ENCODE results near the gene ZNF236. TPM values are rescaled to one million over a fixed set of nuclear protein-coding genes. Genes with fewer than 3 reads are reported as not detected.

Gene ZNF236
- total RNA-seq, 4 donors from 2014 or later = 13.4 to 38.0 (median 15.1) TPM

DNA sequence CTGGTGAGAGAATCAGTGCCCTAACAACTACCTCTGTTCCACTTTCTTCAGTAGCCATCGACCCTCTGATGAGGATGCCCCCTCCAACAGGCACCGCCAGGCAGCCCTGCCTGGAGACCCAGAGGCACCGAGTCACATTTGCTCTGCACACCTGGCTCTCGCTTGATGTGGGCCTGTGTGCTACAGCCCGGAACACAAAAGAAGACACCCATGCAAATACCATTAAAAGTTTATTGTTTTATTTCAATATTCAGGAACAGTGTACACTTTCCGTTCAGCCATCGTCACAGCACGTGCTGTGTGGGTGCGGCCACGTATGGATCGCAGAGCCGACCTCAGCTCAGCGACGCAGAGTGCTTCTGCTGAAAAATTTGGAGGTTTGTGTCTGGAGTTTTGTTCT lies 156.3 kb downstream of the ZNF236 start:
- 96% methylated on average over 14 of the region's 14 CpGs for WGBS
- Histone ChIP-seq H3K27me3 (no peaks in the 10 kb centered on the region), H3K36me3 (no peaks in the 10 kb centered on the region), H3K4me1 (peaks cover 7% of the 10 kb centered on the region), H3K4me3 (no peak overlapping the region), H3K27ac (no peak overlapping the region), H3K9me3 (no peaks in the 10 kb centered on the region)
- TF ChIP-seq POLR2A (IDR thresholded peaks at IDR 0.05) = no peak
- TF ChIP-seq CTCF (IDR thresholded peaks at IDR 0.05) = no peak
- no peak for TF ChIP-seq POLR2AphosphoS5 (IDR thresholded peaks at IDR 0.05)
- no peak for TF ChIP-seq EP300 (IDR thresholded peaks at IDR 0.05)
- no peak for DNase-seq (ENCODE audit: low spot score in 2 of 2)

GRCh38 chr18:76979111-76979751 lies 156.9 kb downstream of the ZNF236 start:
- DNase-seq (ENCODE audit: low spot score in 2 of 2) = no peak
- Histone ChIP-seq H3K4me3 (no peak overlapping the region), H3K9me3 (no peaks in the 10 kb centered on the region), H3K27me3 (no peaks in the 10 kb centered on the region), H3K27ac (no peak overlapping the region), H3K36me3 (no peaks in the 10 kb centered on the region), H3K4me1 (peaks cover 7% of the 10 kb centered on the region)
- TF ChIP-seq POLR2A (IDR thresholded peaks at IDR 0.05) (no peak), POLR2AphosphoS5 (IDR thresholded peaks at IDR 0.05) (no peak), EP300 (IDR thresholded peaks at IDR 0.05) (no peak)
- WGBS = 95% methylated on average over 31 of the region's 31 CpGs

GRCh38 chr18:76979906-76980305 lies 157.5 kb downstream of the ZNF236 start:
- no peak overlapping the region for H3K27ac ChIP-seq
- H3K4me3 ChIP-seq = no peak overlapping the region
- no peak for TF ChIP-seq POLR2AphosphoS5 (IDR thresholded peaks at IDR 0.05)
- no peak for TF ChIP-seq POLR2A (IDR thresholded peaks at IDR 0.05)
- no peak for TF ChIP-seq EP300 (IDR thresholded peaks at IDR 0.05)
- no peak for TF ChIP-seq CTCF (IDR thresholded peaks at IDR 0.05)
- 93% methylated on average over 17 of the region's 17 CpGs for WGBS
- no peaks in the 10 kb centered on the region for H3K9me3 ChIP-seq
- no peaks in the 10 kb centered on the region for H3K27me3 ChIP-seq
- H3K36me3 ChIP-seq = no peaks in the 10 kb centered on the region
- no peak for DNase-seq (ENCODE audit: low spot score in 2 of 2)
- H3K4me1 ChIP-seq = peaks cover 7% of the 10 kb centered on the region

DNA sequence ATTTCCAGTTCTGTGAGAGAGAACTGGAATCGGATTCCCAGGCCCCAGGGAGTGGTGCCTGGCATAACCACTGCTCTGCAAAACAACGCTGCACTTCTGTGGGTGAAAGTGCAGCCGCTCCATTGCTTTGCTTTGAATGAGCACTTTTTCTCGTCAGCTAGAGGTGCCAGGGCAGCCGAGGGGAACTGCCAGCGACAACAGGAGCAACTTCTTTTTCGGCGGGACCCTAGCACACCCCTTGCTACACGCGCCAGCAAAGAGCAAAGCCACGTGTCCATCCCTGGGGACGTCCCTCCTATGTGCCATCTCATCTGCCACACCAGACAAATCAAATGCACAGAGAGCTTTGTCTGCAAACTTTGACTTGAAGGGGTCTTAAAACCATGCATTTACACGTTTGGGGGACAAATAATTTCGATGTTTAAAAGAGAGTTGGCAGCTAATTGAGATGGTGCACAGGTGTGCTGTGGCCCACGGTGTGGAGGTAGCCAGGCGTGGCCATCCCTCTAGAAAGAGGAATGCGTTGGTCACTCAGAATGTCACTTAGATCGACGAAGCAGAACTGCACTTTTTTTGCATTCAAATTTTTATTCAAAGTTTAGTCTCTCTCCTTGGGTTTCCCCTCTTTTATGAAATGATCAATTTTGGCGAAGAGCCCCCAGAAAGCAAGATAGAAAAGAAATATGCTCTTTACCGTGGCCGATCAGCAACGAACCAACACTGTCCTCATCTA lies 158.5 kb downstream of the ZNF236 start:
- TF ChIP-seq POLR2AphosphoS5 (IDR thresholded peaks at IDR 0.05) (no peak), EP300 (IDR thresholded peaks at IDR 0.05) (no peak), CTCF (IDR thresholded peaks at IDR 0.05) (no peak), POLR2A (IDR thresholded peaks at IDR 0.05) (no peak)
- no peak for DNase-seq (ENCODE audit: low spot score in 2 of 2)
- no peak overlapping the region for H3K27ac ChIP-seq
- 84% methylated on average over 23 of the region's 23 CpGs for WGBS
- no peaks in the 10 kb centered on the region for H3K9me3 ChIP-seq
- peaks cover 7% of the 10 kb centered on the region for H3K4me1 ChIP-seq
- H3K36me3 ChIP-seq = no peaks in the 10 kb centered on the region
- no peak overlapping the region for H3K4me3 ChIP-seq
- no peaks in the 10 kb centered on the region for H3K27me3 ChIP-seq

DNA sequence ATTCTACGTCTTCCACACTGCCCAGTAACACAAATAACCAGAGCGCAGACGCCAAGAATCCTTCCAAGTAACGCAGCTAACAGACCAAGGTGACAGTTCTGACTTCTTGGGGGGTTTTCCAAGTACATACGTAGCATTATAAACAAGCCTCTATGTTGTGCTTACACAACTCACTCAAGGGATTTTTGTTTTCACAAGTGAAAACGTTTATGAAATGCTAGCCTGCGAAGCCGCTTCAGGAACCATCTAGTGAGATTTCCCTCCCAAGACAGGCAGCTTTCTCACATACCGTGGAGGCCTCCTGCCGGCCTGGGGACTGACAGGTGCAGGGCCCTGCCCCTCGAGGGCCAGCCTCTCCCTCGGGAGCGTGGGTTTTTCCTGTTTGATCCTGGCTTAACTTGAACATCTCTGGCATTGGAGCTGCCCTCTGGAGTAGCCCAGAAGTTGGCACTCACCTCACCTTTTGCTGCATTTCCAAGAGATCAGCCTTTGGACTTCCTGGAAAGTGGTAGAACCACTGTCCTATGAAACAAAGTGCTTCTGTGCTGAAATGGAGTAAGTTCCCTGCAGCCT lies 159.1 kb downstream of the ZNF236 start:
- H3K36me3 ChIP-seq = no peaks in the 10 kb centered on the region
- WGBS = 75% methylated on average over 13 of the region's 13 CpGs
- H3K27me3 ChIP-seq = no peaks in the 10 kb centered on the region
- no peak overlapping the region for H3K4me3 ChIP-seq
- H3K9me3 ChIP-seq = no peaks in the 10 kb centered on the region
- TF ChIP-seq POLR2AphosphoS5 (IDR thresholded peaks at IDR 0.05) (no peak), POLR2A (IDR thresholded peaks at IDR 0.05) (no peak), EP300 (IDR thresholded peaks at IDR 0.05) (no peak), CTCF (IDR thresholded peaks at IDR 0.05) (no peak)
- H3K4me1 ChIP-seq = peaks cover 7% of the 10 kb centered on the region
- DNase-seq (ENCODE audit: low spot score in 2 of 2) = no peak
- no peak overlapping the region for H3K27ac ChIP-seq

Measured in suprapubic skin (tissue), 4 donors.